GM23338 (cell line): Measurements from ENCODE around the gene TMUB1. TPM values are rescaled to one million over a fixed set of nuclear protein-coding genes. Genes with fewer than 3 reads are reported as not detected.

Experiments
- CTCF ChIP-seq, 2 experiments: fragments of 200-600 bp in 1 of 2; sonication (generic) in 1 of 2; conservative IDR thresholded peaks; 2 replicates each; pipeline versions ENCODE4 v1.5.1 to v1.6.1; 2016 to 2017; ENCODE audit warnings: antibody characterized with exemption in 2 of 2, low read depth in 2 of 2, mild to moderate bottlenecking in 2 of 2, moderate library complexity in 1 of 2
- NANOG ChIP-seq: IDR thresholded peaks from 2 replicates; pipeline ENCODE4 v1.6.1; 2016; ENCODE audit warnings: antibody characterized with exemption, borderline replicate concordance
- POLR2AphosphoS5 ChIP-seq: IDR thresholded peaks from 2 replicates; pipeline ENCODE4 v1.6.1; 2016; ENCODE audit warnings: antibody characterized with exemption, low read depth
- REST ChIP-seq: IDR thresholded peaks from one replicate; pipeline ENCODE4 v1.6.1; 2018; ENCODE audit warnings: antibody characterized with exemption; ENCODE audit not compliant: unreplicated experiment
- ZNF462 ChIP-seq: fragments of 250-450 bp; sonication (Bioruptor Pico); IDR thresholded peaks from 2 replicates; pipeline ENCODE4 v1.5.0; 2020; ENCODE audit warnings: mild to moderate bottlenecking, moderate library complexity
- polyA plus RNA-seq: library from polyadenylated mRNA; unstranded; fragments of >200 nt; fragmentation: Nextera tagmentation; extraction: Ambion mirVana; gene quantifications from 2 replicates; pipeline ENCODE4 v1.2.1, GENCODE V29; 2016
- total RNA-seq: library from RNA; depleted of rRNA; stranded (reverse); fragments of >200 nt; shearing (Covaris generic); gene quantifications from 2 replicates; pipeline ENCODE4 v1.2.3, GENCODE V29; 2014

TMUB1 gene
- total and polyA plus RNA-seq, 2 experiments from 2014 or later: 47.6 to 61.1 TPM

GRCh38 chr7:151120896-151121295 is 37.6 kb upstream of the TMUB1 start (continued):
- TF ChIP-seq ZNF462 (no peak), REST (no peak), CTCF (conservative IDR thresholded peaks at IDR 0.05; ENCODE audit: low read depth in 2 of 2) (no peak), NANOG (no peak), POLR2AphosphoS5 (no peak)
